EH (cell line): ENCODE results near the gene ST3GAL3.
A peak's percentile ranks its signal among the peaks of the same experiment; 100 is the strongest.

Experiments
- DNase-seq: peaks from one replicate; pipeline ENCODE4 v3.0.0-alpha.2; 2015; ENCODE audit warnings: low read depth

Gene ST3GAL3

GRCh38 chr1:43980255-43981134 lies 273.2 kb downstream of the ST3GAL3 start:
- peak; percentile 46 for DNase-seq
